GM19328 (cell line): Measurements from ENCODE around the gene KCNIP3.

Experiments
- ATAC-seq: cut with Tn5 transposase; IDR thresholded peaks from one replicate; pipeline ENCODE4 v1.9.1; 2021; ENCODE audit warnings: mild to moderate bottlenecking, moderate library complexity; ENCODE audit not compliant: unreplicated experiment

KCNIP3 gene

GRCh38 chr2:95294579-95295250 lies 2.4 kb upstream of the KCNIP3 start:
- ATAC-seq = no peak

- no peak for ATAC-seq
Observed at GRCh38 chr2:95295376-95295775, 1.8 kb upstream of the KCNIP3 start.

- ATAC-seq = no peak
Observed at GRCh38 chr2:95296011-95296410, 1.1 kb upstream of the KCNIP3 start.

GRCh38 chr2:95297639-95298395 lies 670 bp downstream of the KCNIP3 start:
- no peak for ATAC-seq

- no peak for ATAC-seq
Observed at GRCh38 chr2:95298486-95299111, 1.5 kb downstream of the KCNIP3 start.

- ATAC-seq = no peak
Observed at GRCh38 chr2:95299961-95300360, 2.8 kb downstream of the KCNIP3 start.

- no peak for ATAC-seq
Observed at GRCh38 chr2:95300450-95300849, 3.3 kb downstream of the KCNIP3 start.

- ATAC-seq = no peak
Observed at GRCh38 chr2:95301186-95301585, 4.0 kb downstream of the KCNIP3 start.

- ATAC-seq = no peak
Observed at GRCh38 chr2:95301876-95302641, 4.9 kb downstream of the KCNIP3 start.

- no peak for ATAC-seq
Observed at GRCh38 chr2:95303191-95303919, 6.2 kb downstream of the KCNIP3 start.

- no peak for ATAC-seq
Observed at GRCh38 chr2:95305380-95306061, 8.4 kb downstream of the KCNIP3 start.

- no peak for ATAC-seq
Observed at GRCh38 chr2:95306336-95306895, 9.3 kb downstream of the KCNIP3 start.

GRCh38 chr2:95307036-95307435 lies 9.9 kb downstream of the KCNIP3 start:
- ATAC-seq = no peak

GRCh38 chr2:95307878-95308277 lies 10.7 kb downstream of the KCNIP3 start:
- no peak for ATAC-seq

GRCh38 chr2:95308426-95308990 lies 11.4 kb downstream of the KCNIP3 start:
- no peak for ATAC-seq

- ATAC-seq = no peak
Observed at GRCh38 chr2:95309599-95309998, 12.5 kb downstream of the KCNIP3 start.

GRCh38 chr2:95310216-95310615 lies 13.1 kb downstream of the KCNIP3 start:
- ATAC-seq = no peak

GRCh38 chr2:95310651-95311050 lies 13.5 kb downstream of the KCNIP3 start:
- no peak for ATAC-seq

GRCh38 chr2:95311815-95312542 lies 14.8 kb downstream of the KCNIP3 start:
- no peak for ATAC-seq
